HEK293T (cell line): ENCODE results near the gene ZMYM2.

Source experiments
- CTCF ChIA-PET: fragments of 350-600 bp; formaldehyde crosslinking; extraction: SDS; loops from one replicate; lab custom pipeline; 2021; ENCODE audit warnings: antibody characterized with exemption, inconsistent platforms; lab: Yijun Ruan, JAX
- POLR2A ChIA-PET: fragments of 350-600 bp; formaldehyde crosslinking; extraction: SDS; loops from one replicate; lab custom pipeline; 2020; ENCODE audit warnings: antibody characterized with exemption, inconsistent platforms; lab: Yijun Ruan, JAX
- DNase-seq: peaks from one replicate; pipeline ENCODE4 v3.0.0; 2012; ENCODE audit warnings: mixed read lengths; ENCODE audit errors: extremely low spot score
- ARNT ChIP-seq: fragments of 450-650 bp; IDR thresholded peaks from 2 replicates; pipeline ENCODE4 v1.6.1; 2017; ENCODE audit warnings: mild to moderate bottlenecking
- BHLHE40 ChIP-seq: fragments of 450-650 bp; IDR thresholded peaks from 2 replicates; pipeline ENCODE4 v1.6.1; 2016; ENCODE audit warnings: mild to moderate bottlenecking, moderate library complexity, borderline replicate concordance
- CTBP1 ChIP-seq: fragments of 450-650 bp; IDR thresholded peaks from 2 replicates; pipeline ENCODE4 v1.6.1; 2016; ENCODE audit warnings: borderline replicate concordance
- ELF4 ChIP-seq: fragments of 450-650 bp; IDR thresholded peaks from 2 replicates; pipeline ENCODE4 v1.6.1; 2017; ENCODE audit warnings: antibody characterized with exemption
- FOXA1 ChIP-seq: fragments of 450-650 bp; IDR thresholded peaks from 2 replicates; pipeline ENCODE4 v1.6.1; 2016; ENCODE audit warnings: mild to moderate bottlenecking
- FOXK2 ChIP-seq: fragments of 450-650 bp; IDR thresholded peaks from 2 replicates; pipeline ENCODE4 v1.6.1; 2016; ENCODE audit warnings: mild to moderate bottlenecking
- FOXM1 ChIP-seq: fragments of 450-650 bp; IDR thresholded peaks from 2 replicates; pipeline ENCODE4 v1.6.1; 2017; ENCODE audit warnings: mild to moderate bottlenecking, borderline replicate concordance
- HDGF ChIP-seq: fragments of 450-650 bp; IDR thresholded peaks from 2 replicates; pipeline ENCODE4 v1.6.1; 2017; ENCODE audit warnings: antibody characterized with exemption, borderline replicate concordance
- L3MBTL2 ChIP-seq: fragments of 450-650 bp; conservative IDR thresholded peaks from 2 replicates; pipeline ENCODE4 v1.6.1; 2016; ENCODE audit warnings: mild to moderate bottlenecking
- LEF1 ChIP-seq: fragments of 450-650 bp; IDR thresholded peaks from 2 replicates; pipeline ENCODE4 v1.6.1; 2017; ENCODE audit warnings: mild to moderate bottlenecking, borderline replicate concordance
- NFRKB ChIP-seq: fragments of 450-650 bp; IDR thresholded peaks from 2 replicates; pipeline ENCODE4 v1.6.1; 2016; ENCODE audit warnings: mild to moderate bottlenecking, moderate library complexity
- SP1 ChIP-seq: fragments of 450-650 bp; IDR thresholded peaks from 2 replicates; pipeline ENCODE4 v1.6.1; 2017
- SUZ12 ChIP-seq: fragments of 450-650 bp; IDR thresholded peaks from 2 replicates; pipeline ENCODE4 v1.6.1; 2016; ENCODE audit warnings: mild to moderate bottlenecking
- TARDBP ChIP-seq: fragments of 450-650 bp; IDR thresholded peaks from 2 replicates; pipeline ENCODE4 v1.6.1; 2016
- ZNF384 ChIP-seq: fragments of 450-650 bp; IDR thresholded peaks from 2 replicates; pipeline ENCODE4 v1.6.1; 2016
- TF ChIP-seq, protein P1 (sequence below): fragments of 450-650 bp; IDR thresholded peaks from 2 replicates; pipeline ENCODE4 v1.6.1; 2016

Gene ZMYM2

DNA sequence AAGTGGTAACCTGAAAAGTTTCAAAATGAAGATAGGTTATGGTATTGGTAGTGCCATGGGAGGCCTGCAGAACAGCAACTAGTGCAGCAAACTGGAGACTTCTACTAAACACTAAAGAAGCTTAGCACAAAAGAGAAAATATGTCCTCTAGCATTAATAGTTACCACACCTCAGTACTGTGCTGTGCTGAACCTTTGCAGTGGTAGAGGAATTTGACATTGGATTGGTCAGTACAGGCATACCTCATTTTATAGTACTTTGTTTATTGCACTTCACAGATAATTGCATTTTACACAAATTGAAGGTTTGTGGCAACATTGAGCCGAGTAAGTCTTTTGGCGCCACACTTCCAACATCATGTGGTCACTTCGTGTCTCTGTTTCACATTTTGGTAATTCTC lies 40.4 kb downstream of the ZMYM2 start:
- DNase-seq, result no peak
- TF ChIP-seq L3MBTL2, result no peak
- no peak for TF ChIP-seq SUZ12
- TF ChIP-seq, protein P1, sequence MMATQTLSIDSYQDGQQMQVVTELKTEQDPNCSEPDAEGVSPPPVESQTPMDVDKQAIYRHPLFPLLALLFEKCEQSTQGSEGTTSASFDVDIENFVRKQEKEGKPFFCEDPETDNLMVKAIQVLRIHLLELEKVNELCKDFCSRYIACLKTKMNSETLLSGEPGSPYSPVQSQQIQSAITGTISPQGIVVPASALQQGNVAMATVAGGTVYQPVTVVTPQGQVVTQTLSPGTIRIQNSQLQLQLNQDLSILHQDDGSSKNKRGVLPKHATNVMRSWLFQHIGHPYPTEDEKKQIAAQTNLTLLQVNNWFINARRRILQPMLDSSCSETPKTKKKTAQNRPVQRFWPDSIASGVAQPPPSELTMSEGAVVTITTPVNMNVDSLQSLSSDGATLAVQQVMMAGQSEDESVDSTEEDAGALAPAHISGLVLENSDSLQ, result no peak
- no peak for TF ChIP-seq HDGF
- TF ChIP-seq FOXA1, result no peak
- TF ChIP-seq LEF1, result no peak
- no peak for TF ChIP-seq NFRKB
- no peak for TF ChIP-seq BHLHE40
- no peak for TF ChIP-seq FOXM1
- TF ChIP-seq ELF4, result no peak
- TF ChIP-seq ARNT, result no peak
- TF ChIP-seq ZNF384, result no peak
- no peak for TF ChIP-seq TARDBP
- ChIA-PET CTCF (interaction anchor here (1.5 kb wide), 1 partner anchor 14 kb away, joined by 5 read pairs; no protein-coding TSS in a partner anchor), POLR2A (no interaction called here)

DNA sequence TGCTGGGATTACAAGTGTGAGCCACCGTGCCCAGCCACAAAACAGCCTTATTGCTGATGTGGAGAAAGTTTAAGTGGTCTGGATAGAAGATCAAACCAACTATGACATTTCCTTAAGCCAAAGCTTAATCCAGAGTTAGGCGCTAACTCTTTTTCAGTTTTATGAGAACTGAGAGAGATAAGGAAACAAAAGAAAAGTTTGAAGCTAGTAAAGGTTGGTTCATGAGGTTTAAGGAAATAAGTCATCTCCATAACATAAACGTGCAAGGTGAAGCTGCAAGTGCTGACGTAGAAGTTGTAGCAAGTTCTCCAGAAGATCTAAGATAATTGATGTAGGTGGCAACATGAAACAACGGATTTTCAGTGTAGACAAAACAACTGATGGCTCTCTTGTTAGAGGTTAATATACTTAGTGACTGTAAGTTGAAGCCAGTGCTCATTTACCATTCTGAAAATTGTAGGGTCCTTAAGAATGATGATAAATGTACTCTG lies 41.6 kb downstream of the ZMYM2 start:
- no peak for DNase-seq
- CTCF ChIA-PET, result no interaction called here
- POLR2A ChIA-PET, result no interaction called here
- no peak for TF ChIP-seq FOXA1
- no peak for TF ChIP-seq BHLHE40
- TF ChIP-seq LEF1, result no peak

DNA sequence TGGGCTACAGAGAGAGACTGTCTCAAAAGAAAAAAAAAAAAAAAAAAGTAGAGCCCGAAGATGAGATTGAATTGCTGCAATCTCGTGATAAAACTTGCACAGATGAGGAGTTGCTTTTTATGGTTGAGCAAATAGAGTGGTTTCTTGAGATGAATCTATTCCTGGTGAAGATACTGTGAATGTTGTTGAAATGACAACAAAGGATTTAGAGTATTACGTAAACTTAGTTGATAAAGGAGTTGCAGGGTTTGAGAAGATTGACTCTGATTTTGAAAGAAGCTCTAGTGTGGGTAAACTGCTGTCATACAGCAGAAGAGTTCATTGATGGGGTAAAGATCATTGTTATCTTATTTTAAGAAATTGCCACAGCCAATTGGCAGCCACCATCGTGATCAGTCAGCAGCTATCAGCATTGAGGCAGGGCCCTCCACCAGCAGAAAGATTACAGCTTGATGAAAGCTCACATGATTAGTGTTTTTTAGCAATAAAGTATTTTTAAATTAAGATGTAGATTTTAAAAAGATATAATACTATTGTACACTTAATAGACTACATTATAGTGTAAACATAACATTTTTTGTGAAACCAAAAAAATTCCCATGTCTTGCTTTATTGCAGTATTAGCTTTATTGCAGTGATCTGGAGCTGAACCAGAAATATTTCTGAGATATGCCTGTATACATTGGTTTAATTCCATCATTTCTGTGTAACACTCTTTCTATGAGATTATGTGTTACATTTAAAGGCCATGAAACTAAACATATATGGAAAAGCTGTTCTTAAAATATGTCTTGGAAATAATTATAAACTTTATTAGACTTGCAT lies 43.1 kb downstream of the ZMYM2 start:
- no peak for DNase-seq

DNA sequence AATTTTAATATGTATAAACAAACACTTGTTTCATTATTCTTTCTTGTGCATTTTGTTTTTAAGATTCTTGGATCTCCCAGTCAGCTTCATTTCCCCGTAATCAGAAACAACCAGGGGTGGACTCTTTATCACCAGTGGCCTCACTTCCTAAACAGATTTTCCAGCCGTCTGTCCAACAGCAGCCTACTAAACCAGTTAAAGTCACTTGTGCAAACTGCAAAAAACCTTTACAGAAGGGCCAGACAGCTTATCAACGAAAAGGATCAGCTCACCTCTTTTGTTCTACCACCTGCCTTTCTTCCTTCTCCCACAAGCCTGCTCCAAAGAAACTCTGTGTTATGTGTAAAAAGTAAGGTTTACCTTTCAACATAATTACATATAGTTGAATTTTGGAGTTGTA lies 44.3 kb downstream of the ZMYM2 start:
- POLR2A ChIA-PET, result no interaction called here
- CTCF ChIA-PET, result no interaction called here
- DNase-seq, result no peak
- TF ChIP-seq SUZ12, result no peak

More for the DNA sequence above, 43.1 kb downstream of the ZMYM2 start:
- CTCF ChIA-PET, result interaction anchor here (1.0 kb wide), 1 partner anchor 17 kb away, joined by 3 read pairs; no protein-coding TSS in a partner anchor
- no peak for TF ChIP-seq TARDBP
- POLR2A ChIA-PET, result no interaction called here

DNA sequence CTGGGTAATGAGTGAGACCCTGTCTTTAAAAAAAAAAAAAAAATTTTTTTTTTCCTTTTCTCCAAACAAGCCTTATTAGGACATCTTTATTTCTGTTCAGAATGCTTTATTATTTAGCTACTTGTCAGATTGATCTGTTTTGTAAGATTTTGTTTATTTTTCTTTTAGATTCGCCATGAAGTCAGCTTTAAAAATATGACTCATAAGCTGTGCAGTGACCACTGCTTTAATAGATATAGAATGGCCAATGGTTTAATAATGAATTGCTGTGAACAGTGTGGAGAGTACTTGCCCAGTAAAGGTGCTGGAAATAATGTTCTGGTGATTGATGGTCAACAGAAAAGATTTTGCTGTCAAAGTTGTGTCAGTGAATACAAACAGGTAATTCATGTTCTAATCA lies 47.7 kb downstream of the ZMYM2 start:
- ChIA-PET CTCF (no interaction called here), POLR2A (no interaction called here)
- TF ChIP-seq SUZ12 (no peak), CTBP1 (no peak), LEF1 (no peak), NFRKB (no peak), TARDBP (no peak), HDGF (no peak), SP1 (no peak), L3MBTL2 (no peak), FOXK2 (no peak), FOXM1 (no peak), ELF4 (no peak)
- no peak for DNase-seq

DNA sequence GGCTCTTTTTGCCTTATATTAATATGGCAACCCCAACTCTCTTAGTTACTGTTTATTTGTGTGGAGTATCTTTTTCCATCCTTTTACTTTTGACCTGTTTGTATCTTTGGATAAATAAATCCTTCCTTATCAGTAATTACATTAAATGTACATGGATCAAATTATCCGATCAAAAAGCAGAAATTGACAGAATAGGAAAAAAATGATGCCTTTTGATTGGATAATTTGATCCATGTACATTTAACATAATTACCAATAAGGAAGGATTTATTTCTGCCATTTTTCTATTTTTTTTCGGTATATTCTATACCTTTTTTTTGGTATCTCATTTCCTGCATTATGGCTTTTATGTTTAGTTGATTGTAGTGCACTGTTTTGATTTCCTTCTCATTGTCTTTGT lies 57.2 kb downstream of the ZMYM2 start:
- no peak for DNase-seq
- POLR2A ChIA-PET, result no interaction called here
- CTCF ChIA-PET, result no interaction called here
- TF ChIP-seq, protein P1, result no peak
- TF ChIP-seq NFRKB (no peak), FOXA1 (no peak), ARNT (no peak), TARDBP (no peak), LEF1 (no peak), CTBP1 (no peak), SP1 (no peak), HDGF (no peak), L3MBTL2 (no peak), FOXM1 (no peak), BHLHE40 (no peak), ELF4 (no peak), ZNF384 (no peak), SUZ12 (no peak), FOXK2 (no peak)

DNA sequence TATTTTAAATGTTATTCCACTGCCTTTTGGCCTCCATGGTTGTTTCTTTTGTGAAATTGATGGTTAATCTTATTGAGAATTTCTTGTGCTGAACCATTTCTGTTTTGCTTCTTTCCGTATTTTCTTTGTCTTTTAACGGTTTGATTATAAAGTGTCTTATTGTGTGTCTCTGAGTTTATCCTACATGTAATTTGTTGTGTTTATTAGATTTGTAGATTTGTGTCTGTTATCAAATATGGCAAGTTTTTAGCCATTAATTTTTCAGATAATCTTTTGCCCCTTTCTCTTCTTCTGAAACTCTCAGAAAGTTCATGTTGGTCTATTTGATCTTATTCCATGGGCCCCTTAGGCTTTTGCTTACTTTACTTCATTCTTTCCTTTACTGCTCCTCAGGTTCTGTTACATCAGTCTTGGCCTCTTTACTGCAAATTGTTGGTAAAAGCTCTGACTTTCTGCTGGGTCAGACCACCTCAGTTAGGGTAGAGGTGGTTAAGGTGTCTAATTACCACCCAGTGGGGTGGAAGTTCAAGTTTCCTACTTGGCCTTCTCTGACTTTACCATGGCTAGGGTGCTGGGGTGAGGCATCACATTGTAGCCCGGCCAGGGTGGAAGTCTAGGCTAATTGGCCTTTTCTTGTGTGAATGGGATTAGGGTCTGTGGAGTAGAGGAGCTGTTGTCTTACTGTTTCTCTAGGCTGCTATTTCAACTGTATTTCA lies 58.3 kb downstream of the ZMYM2 start:
- ChIA-PET CTCF (no interaction called here), POLR2A (no interaction called here)
- DNase-seq, result no peak
- TF ChIP-seq CTBP1 (no peak), L3MBTL2 (no peak), FOXA1 (no peak), FOXM1 (no peak), TARDBP (no peak), ELF4 (no peak), BHLHE40 (no peak), SP1 (no peak), HDGF (no peak), LEF1 (no peak), ZNF384 (no peak)
